SW480 (cell line): ENCODE data around the gene GFOD1.

Source experiments
- DNase-seq: peaks from one replicate; pipeline ENCODE4 v3.0.0-alpha.2; 2016; ENCODE audit warnings: low spot score

Gene GFOD1

DNA sequence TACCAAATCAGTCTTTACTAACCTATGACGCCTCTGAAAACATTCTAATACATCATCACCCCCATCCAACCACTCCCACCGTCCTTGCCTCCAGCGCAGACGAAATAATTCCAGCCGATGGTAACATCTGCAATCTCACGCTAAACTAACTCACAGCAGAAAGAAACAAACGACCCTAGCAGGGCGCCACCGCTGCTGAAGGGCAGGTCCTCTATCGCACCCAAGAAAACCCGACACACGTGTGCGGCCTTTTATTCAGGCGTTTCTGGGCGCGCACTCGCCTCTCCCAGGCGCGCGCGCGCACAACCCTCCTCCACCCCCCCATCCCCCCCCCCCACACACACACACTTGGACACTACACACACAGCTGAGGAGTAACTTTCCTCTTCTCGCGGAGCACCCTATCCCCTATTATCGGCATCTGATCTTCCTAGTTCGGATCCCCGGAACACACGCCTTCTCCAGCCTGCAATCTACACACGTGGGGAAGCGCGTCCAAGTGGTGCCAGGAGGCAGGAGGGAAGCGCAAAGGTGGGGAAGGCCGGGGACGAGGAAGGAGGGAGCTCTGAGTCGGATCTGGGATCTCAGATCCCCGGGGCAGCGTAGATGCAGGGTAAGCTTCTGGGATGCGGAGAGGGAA, 1.4 kb downstream of the GFOD1 start:
- peak; percentile 63 for DNase-seq

DNA sequence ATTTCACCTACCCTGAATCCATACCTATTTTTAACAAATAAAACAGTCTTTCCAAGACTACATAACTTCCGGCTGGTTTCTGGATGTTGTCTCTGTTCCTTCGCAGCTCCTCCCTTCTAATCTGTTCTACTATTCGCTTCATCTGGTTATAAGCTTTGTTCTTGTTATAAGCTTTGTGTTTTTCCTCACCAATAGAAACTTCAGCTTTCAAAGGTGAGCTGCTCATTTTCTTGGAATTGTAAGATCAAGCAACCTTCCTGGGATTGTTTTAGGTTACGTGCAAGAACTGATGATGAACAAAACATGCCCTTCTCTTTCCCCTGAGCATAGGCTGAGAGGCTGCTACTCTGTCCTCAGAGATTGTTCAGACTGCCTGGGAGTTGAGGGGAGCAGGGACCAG, 2.1 kb downstream of the GFOD1 start:
- no peak for DNase-seq

DNA sequence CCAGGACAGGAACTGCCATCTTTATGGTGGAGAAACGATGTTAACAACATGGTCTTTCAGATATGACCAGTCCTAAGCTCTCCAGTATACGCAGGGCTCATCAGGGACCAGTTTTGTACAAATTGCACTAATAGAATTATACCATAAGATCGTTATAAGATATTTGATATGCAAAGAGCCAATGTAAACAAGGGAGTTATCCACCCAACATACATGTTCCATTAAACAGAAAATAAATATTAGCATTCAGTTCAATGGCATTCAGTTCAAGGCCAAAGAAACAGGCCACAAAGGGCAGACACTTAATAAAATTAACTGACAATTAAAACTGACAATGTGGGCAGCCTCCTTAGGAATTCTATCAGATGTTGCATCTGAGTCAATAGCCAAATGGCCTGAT, 2.6 kb downstream of the GFOD1 start:
- DNase-seq, result no peak

DNA sequence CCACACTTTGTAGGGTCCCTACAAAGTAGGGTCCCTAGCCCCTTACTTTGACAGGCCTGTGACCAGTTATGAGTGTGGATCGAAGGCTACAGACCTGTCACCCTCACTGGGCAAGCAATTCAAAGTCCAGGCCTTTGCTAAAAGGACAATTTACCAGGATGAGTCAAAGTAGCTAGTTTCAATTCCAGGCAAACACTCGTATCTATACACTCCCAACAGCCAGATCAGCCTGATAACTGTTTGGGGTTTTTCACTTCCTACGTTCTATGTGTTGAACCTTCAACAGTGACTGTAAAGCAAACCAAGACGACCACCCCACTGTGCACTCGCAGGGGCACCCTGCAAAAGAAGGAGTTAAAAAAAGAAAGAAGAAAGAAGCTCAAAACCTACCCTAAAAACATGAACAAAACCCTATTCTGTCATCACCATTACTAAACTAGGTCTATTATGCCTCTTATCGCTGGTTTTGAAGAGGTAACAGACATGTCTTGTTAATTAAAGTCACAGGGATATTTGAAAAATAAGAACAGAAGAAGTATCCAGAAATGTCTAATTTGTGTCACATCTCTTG, 3.2 kb downstream of the GFOD1 start:
- DNase-seq, result no peak

DNA sequence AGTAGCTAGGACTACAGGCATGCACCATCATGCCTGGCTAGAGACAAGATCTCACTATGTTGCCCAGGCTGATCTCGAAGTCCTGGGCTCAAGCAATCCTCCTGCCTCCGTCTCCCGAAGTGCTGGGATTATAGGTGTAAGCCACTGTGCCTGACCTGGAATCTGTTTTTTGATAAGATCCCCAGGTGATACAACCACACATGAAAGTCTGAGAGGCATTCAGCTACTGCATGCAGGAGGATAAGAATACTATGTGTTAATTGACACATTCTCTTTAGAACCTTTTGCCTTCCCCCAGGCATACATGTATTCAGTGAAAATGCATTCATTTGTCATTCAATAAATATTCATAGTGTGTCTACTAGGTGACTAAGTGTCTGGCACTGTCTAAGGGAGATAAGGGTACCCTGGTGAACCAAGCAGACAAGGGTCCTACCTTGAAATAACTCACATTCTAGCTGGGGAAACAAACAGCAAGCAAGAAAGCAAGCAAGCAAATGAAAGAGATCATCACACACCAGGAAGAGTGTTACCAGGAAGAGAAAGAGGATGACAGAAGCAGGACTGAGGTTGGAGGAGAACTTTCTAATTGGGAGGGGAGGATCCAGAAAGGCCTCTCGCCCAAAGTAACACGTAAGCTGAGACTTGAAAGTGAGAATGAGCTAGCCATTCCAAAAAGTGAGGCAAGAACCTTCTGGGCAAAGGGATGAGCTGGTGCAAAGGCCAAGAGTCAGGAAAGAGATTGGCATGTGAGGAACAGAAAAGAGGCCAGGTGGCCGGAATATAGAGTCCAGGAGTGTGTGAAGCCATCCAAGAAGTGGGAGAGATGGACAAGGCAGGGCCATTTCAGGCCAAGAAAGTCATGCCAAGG, 6.5 kb downstream of the GFOD1 start:
- no peak for DNase-seq

DNA sequence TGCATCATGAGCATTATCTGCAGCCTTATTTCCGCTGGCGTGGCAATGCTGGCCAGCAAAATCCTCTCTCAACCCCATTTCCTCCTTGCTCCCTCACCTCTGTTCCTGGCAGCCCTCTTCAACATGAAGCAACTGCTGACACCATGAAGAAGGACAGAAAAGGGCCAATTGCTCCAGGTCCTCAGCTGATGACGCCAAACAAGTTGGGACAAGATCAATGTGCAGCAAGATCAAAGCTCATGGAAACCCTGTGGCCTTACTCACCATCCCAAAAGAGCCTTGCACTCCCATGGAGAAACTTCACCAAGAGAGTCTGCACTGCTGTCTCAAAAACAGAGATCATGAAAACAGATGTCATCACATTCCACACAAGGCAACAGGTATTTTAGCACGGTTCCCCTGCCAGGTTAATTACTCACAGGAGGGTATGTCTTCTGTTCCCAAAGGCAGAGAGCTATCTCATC, 7.4 kb downstream of the GFOD1 start:
- DNase-seq, result no peak

DNA sequence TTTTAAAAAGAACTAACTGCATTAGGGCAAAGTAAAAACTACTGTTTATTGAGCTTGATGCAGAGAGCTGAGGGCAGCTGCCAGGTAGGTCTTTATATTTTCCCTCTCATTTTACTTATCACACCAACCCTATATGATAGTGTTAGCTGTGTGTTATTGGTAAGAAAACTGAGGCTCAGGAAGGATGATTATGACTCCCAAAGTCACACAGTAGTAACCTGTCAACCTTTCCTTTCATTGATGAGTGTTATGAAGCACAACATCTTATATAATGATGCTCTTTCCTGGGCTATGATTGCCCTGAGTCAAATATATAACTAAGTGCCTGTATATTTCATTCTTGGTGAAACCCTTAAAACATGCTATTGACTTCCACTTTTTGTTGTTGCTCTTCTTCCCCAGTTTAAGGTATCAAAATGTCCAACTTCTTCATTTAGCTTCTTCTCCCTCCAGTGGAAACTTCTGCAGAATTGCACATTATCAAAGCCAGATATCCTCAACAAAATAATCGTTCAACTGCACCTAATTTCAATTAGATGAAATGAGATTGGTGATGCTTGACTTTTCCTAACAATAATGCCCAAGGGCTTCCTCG, 8.1 kb downstream of the GFOD1 start:
- DNase-seq, result no peak

DNA sequence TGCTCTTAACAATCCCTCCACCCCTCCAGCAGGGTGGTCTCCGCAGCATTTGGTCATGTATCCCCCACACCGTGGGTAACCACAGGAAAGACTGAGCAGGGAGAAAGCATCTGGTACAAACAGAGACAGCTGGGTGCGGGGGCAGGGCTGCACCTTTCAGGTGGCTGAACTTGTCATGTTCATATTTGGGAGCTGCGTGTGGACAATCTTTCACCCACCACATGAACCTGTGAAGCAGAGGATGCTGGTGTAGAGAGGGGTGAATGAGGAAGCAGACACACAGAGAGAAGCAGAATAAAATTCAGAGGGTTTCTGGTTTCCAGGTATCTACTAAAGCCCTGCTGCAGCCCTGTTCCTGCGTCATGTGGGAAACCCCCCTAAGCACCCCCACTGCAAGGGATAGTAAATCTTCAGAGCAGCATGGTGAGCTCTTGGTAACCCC, 8.9 kb downstream of the GFOD1 start:
- DNase-seq, result no peak

DNA sequence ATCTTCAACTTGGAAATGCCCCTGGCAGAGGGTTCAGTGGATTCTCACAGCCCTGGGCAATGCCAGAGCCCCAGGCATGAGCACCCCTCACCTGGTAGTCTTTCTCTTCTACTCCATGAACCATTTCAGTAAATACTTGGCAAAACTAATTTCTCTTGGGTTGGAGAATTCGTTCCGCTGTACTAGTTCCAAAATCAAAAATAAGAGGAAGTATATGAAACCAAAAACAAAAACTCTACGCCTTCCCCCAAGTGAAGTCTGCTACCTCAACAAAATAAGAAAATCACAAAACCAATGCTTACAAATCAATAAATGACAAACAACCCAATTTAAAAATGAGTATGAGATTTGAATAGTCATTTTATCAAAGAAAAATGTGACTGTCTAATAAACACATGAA, 12.6 kb downstream of the GFOD1 start:
- no peak for DNase-seq

DNA sequence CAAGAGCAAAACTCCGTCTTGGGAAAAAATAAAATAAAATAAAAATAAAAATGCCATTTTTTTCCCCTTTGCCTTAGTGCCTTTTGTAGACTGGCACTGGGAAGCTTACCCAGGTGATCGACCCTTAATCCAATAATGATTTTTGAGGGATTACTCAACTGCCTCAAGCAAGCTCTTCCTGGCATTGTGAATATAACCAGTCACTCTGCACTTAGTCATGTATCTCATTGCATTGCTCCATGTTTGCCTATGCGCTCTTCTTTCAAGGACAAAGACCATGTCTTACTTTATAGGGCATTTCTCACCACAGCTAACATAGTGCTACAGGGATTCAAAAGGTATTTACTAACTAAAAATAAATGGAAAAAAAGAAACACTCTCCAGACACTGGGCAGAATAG, 13.0 kb downstream of the GFOD1 start:
- no peak for DNase-seq

DNA sequence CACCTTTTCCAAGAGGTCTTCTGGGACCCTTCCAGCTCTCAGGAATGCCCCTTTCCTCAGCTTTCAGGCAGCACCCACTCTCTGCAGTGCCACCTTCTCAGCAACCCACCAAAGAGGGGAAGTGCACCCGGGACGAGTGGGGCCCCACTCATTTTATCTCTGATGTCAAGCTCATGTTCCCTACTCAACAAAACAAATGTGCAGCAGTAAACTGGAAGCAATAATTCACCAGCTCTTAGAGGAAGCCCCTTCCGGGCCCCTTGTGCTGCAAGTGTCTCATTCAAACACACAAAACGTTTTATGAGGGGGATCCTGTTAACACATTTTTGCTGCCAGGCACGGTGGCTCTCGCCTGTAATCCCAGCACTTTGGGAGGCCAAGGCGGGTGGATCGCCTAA, 13.6 kb downstream of the GFOD1 start:
- DNase-seq, result no peak

DNA sequence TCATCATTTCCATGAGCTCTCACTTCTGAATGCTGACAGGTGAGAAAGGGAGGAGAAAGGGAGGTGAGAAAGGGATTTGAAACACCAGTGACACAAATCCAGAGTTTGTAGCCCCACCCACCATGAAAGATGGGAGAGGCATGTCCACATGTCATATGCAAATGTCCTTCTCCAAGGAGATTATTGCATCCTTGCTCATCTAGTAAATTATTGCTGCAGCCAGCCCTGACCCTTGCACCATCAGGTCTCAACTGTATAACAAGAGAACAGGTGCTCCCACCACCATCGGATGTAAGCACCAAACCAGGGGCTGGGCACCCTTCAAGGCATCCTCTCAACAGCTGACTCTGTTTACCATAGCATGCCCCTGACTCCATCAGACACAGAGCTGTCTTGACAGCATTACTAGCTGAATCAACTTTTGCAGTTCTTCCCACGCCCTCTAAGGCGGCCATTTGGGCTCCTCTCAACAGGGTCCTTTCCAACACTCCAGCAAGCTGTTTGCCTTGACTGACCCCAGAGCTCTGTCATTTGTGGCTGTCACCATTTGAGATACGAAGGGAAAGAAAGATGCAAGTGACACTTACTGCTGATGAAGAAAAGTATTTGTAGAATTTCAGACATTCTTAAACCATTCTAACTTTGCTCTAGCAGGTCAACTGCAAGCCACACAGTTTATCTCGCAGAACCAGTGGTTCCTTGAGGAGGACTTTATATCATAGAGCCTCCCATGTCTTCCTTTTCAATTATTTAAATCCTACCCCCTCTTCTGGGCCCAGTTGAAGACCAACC, 14.2 kb downstream of the GFOD1 start:
- DNase-seq, result no peak

DNA sequence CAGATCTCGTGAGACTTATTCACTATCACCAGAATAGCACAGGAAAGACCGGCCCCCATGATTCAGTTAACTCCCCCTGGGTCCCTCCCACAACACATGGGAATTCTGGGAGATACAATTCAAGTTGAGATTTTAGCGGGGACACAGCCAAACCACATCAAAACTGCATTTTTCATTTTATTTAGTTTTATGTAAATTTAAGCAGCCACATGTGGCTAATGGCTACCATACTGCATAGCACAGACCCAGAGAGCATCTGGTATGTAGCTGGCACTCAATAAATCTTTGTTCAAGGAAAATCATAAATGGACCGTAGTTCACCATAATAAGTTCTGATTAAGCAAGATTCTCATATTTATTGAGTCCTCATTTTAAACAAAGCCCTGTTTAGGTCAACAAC, 15.3 kb downstream of the GFOD1 start:
- no peak for DNase-seq

DNA sequence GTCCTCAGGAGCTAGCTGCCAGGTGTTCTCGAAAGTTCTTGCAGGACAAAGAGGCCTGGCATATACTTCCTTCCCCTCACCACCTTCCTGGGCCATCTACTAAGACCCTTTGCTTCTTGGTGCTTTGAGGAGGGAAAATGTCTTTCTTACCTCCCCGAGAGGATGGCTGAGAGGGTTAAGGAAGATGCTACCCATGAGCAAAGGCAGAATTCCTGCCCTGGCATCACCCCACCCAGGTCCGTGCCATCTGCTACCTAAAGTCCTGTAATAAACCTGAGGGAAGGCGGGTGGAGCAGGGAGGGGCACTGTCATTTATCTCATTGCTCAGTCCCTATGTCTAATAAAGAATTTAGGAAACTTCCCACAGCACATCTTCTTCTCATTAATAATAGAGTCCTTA, 16.2 kb downstream of the GFOD1 start:
- DNase-seq, result no peak

DNA sequence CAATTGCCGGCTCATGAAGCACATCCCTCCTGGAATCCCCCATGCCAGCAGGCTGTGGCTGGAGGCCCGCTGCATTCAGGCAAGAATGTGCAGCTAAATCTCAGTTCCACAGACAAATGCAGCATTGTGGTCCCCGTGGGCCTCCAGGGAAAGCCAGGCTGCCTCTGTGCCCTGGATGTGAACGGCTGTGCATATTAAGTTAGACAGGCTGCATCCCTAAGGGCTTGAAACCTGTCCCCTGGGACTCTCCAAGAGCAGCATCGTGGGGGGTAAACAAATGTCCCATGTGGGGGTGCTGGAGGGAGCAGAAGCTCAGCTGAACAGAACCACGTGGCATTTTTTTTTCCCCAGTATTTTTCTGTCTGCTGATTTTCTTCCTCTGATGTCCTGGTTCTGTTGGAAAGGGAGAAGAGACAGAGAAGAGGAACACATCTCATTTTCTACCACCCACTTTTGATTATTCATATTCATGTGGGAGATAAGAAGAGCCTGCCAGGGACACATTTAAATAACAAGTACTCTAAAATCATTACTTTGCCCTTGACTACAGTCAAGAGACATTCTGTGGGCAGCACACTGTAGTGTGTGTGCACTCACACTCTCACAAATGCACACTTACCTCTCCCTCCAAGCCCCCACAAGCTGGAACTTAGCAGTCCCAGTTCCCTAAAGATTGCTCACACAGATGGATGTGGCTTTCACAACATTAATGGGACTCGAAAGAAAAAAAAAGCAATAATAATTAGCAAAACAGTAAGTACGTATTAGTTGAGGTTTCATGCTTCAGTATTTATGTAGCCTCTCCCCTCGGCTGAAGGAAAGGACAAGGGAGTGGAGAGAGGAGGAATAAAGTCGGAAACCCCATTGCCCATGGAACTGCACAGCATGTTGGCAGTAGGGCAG, 16.9 kb downstream of the GFOD1 start:
- DNase-seq, result no peak

DNA sequence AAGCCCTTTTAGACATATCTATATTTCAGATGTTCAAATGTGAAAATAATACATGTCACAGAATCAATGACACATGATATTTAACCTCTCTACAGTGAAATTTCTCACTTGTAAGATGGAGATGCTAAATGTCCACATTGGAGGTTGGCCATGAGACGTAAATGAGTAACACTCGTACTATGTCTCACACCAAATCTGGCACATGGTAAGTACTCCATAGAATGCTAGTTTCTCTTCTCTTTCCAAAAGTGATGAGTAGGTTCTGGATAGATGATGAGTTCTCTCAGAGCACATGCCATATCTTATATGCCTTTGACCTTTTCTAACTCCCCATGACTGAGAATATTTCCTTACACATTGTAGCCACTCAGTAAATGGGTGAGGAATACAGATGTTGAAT, 17.7 kb downstream of the GFOD1 start:
- no peak for DNase-seq

DNA sequence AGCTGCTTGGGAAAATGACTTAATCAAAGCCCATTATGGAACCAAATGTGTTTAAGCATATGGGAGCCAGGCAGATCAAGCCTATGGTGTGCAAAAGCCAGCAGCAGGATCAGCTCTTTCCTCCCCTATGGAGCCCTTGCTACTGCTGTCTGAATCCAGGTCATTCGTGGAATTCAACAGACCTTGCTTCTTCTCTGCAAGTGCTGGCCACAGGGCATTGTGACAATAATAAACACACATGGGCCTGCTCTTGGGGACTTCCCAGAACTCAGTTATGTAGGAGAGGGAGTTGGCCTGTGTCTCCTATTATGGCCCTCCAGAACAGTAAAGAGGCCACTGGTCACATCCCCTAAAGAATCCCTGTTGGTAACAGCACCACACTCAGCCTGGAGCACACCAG, 18.6 kb downstream of the GFOD1 start:
- no peak for DNase-seq

DNA sequence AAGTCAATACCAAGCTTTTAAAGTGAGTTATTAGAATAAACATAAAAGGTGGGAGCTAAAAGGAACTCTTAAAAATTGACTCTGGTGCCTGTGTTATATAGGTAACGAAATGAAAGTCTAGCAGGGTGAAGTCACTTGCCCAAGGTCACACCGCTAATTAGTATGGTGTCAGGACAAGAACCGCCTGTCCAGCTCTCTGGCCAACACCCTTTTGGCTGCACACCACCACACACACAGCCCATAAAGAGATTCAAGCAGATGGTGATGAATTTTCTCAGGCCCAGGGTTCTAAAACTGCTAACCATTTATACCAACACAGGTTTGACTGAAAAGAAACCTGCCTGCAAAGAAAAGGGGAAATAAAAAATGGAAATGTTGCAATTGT, 20.2 kb downstream of the GFOD1 start:
- no peak for DNase-seq

DNA sequence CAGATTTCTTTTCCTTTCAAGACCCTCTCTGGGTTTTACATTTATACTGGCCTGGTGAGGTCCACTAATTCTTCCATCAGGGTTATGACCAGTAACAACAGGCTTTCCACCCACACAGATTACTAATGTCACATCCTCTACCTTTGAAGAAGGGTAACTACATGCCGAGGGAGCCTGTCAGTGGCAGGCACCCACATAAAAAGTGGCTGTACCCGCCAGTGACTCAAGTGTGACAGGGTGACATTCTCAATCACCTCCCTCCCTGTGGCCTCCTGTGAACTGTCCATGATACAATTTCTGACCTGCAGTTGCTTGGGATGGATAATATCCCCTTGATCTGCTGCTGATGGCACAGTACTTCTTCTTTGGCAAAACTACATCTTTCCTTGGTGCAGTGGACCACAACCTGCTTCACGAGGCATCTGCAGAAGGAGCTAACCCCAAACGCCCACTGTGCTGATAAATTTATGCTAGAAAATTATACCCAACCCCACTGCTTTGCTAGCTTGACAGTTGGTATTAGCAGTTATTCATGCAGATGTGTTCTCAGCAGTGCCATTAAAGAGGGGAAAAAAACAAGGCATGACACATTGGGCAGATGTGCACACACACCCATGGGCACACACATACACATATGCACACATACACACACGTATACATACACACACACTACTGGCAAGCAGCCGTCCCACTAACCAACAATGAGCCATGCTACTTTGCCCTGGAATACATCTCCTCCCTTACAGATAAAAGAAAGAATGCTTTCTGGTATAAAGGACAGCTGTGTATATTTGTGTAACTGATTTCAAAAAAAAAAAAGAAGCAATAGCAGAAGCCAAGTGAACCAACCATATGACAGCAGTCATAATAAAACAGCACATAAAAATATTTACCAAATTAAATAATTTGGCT, 20.8 kb downstream of the GFOD1 start:
- DNase-seq, result peak; percentile 65

DNA sequence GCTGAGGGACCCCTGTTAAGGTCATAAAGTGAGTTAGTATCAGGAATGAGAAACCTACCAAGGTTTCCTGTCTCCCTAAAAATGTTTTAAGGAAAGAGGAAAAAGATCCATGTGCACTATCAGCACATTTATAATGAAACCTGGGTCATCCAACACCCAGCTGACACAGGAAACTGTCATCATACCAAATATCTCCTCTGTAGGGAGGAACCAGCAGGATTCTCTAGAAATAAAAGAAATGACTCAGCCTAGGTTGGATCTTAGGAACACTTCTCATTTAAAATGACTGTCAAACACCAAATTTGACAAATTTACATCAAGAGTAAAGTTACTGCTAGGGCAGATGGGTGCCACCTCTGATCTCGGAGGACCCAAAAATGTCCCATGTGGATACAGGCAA, 21.7 kb downstream of the GFOD1 start:
- DNase-seq, result no peak
